ENCODE results near the gene MAGI3. TPM values are rescaled to one million over a fixed set of nuclear protein-coding genes. Genes with fewer than 3 reads are reported as not detected.
A peak's percentile ranks its signal among the peaks of the same experiment; 100 is the strongest.

MAGI3 gene
- 13.0 TPM for total RNA-seq

GRCh38 chr1:113389953-113390834, at the start of gene MAGI3:
TSS of gene MAGI3 (plus strand) at chr1:113390515. CDS start at chr1:113391034, 519 bp downstream.
- Histone ChIP-seq H3K36me3 (ENCODE audit: control insufficient read depth in 3 of 3, insufficient read depth in 3 of 3, low read length in 3 of 3) (no peaks in the 10 kb centered on the region), H3K27me3 (ENCODE audit: control insufficient read depth in 3 of 3, insufficient read depth in 3 of 3, low read length in 3 of 3) (no peaks in the 10 kb centered on the region), H3K27ac (ENCODE audit: low read depth, low read length) (peak within 1 kb of the TSS; percentile 73), H3K4me1 (ENCODE audit: control insufficient read depth in 3 of 3, insufficient read depth in 3 of 3, low read length in 3 of 3) (peaks cover 10 to 22% (median 21%) of the 10 kb centered on the region in 3 donors), H3K4me3 (ENCODE audit: low read length in 3 of 3) (peak within 1 kb of the TSS; percentile 83 to 90 (median 85)), H3K9ac (ENCODE audit: low read depth in 1 of 3, low read length in 3 of 3) (peak within 1 kb of the TSS; percentile 80 to 84 (median 81)), H3K9me3 (ENCODE audit: control insufficient read depth in 3 of 3, low read length in 3 of 3) (no peaks in the 10 kb centered on the region)

DNA sequence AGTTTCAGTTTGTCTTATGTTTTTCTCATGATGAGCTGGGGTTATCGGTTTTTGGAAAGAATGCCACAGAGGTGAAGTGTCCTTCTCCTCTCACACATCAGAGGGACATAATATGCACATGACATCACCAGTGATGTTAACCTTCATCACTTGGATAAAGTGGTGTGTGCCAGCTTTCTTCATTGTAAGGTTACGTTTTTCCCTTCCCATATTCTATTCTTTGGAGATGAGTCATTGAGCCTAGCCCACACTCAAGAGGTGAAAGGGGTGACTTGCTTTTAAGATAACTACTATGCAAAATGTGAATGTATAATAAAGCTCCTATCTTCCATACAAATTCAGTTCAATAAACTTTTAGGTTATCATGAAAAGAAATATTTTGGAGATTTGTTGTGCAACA, 36.7 kb upstream of the MAGI3 start:
- H3K36me3 ChIP-seq (ENCODE audit: control insufficient read depth in 3 of 3, insufficient read depth in 3 of 3, low read length in 3 of 3): no peaks in the 10 kb centered on the region
- H3K4me3 ChIP-seq (ENCODE audit: low read length in 3 of 3): no peak overlapping the region
- H3K9ac ChIP-seq (ENCODE audit: low read depth in 1 of 3, low read length in 3 of 3): no peak overlapping the region
- no peaks in the 10 kb centered on the region for H3K27me3 ChIP-seq (ENCODE audit: control insufficient read depth in 3 of 3, insufficient read depth in 3 of 3, low read length in 3 of 3)
- H3K4me1 ChIP-seq (ENCODE audit: control insufficient read depth in 3 of 3, insufficient read depth in 3 of 3, low read length in 3 of 3): no peaks in the 10 kb centered on the region
- H3K9me3 ChIP-seq (ENCODE audit: control insufficient read depth in 3 of 3, low read length in 3 of 3): no peaks in the 10 kb centered on the region
- H3K27ac ChIP-seq (ENCODE audit: low read depth, low read length): no peak overlapping the region

DNA sequence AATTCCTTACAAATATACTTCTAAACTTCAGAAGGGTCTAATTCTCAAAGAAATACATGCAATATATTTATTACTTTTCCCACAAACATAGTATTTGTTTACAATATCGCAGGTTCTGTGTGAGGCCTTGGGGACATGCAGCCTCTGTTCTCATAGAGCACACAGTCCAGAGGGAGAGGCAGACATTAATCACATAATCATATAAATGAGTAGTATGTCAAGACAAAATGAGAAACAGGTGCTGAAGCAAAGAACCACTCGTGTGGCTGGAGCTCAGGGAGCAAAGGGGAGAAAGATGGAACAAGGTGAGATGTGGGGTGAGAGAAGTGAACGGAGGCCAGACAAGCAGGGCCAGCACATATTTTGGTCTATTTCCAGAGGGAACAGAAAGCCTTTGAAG, 26.4 kb upstream of the MAGI3 start:
- Histone ChIP-seq H3K27ac (ENCODE audit: low read depth, low read length) (no peak overlapping the region), H3K36me3 (ENCODE audit: control insufficient read depth in 3 of 3, insufficient read depth in 3 of 3, low read length in 3 of 3) (no peaks in the 10 kb centered on the region), H3K4me3 (ENCODE audit: low read length in 3 of 3) (no peak overlapping the region), H3K9ac (ENCODE audit: low read depth in 1 of 3, low read length in 3 of 3) (no peak overlapping the region), H3K27me3 (ENCODE audit: control insufficient read depth in 3 of 3, insufficient read depth in 3 of 3, low read length in 3 of 3) (no peaks in the 10 kb centered on the region), H3K9me3 (ENCODE audit: control insufficient read depth in 3 of 3, low read length in 3 of 3) (no peaks in the 10 kb centered on the region), H3K4me1 (ENCODE audit: control insufficient read depth in 3 of 3, insufficient read depth in 3 of 3, low read length in 3 of 3) (no peaks in the 10 kb centered on the region)

GRCh38 chr1:113369040-113369439, 21.3 kb upstream of the MAGI3 start:
- no peak overlapping the region for H3K4me3 ChIP-seq (ENCODE audit: low read length in 3 of 3)
- H3K4me1 ChIP-seq (ENCODE audit: control insufficient read depth in 3 of 3, insufficient read depth in 3 of 3, low read length in 3 of 3): no peaks in the 10 kb centered on the region
- H3K27me3 ChIP-seq (ENCODE audit: control insufficient read depth in 3 of 3, insufficient read depth in 3 of 3, low read length in 3 of 3): no peaks in the 10 kb centered on the region
- no peaks in the 10 kb centered on the region for H3K36me3 ChIP-seq (ENCODE audit: control insufficient read depth in 3 of 3, insufficient read depth in 3 of 3, low read length in 3 of 3)
- H3K9me3 ChIP-seq (ENCODE audit: control insufficient read depth in 3 of 3, low read length in 3 of 3): no peaks in the 10 kb centered on the region
- H3K27ac ChIP-seq (ENCODE audit: low read depth, low read length): no peak overlapping the region
- no peak overlapping the region for H3K9ac ChIP-seq (ENCODE audit: low read depth in 1 of 3, low read length in 3 of 3)

GRCh38 chr1:113369699-113370098, 20.6 kb upstream of the MAGI3 start:
- Histone ChIP-seq H3K9ac (ENCODE audit: low read depth in 1 of 3, low read length in 3 of 3) (no peak overlapping the region), H3K27me3 (ENCODE audit: control insufficient read depth in 3 of 3, insufficient read depth in 3 of 3, low read length in 3 of 3) (no peaks in the 10 kb centered on the region), H3K4me1 (ENCODE audit: control insufficient read depth in 3 of 3, insufficient read depth in 3 of 3, low read length in 3 of 3) (no peaks in the 10 kb centered on the region), H3K9me3 (ENCODE audit: control insufficient read depth in 3 of 3, low read length in 3 of 3) (no peaks in the 10 kb centered on the region), H3K27ac (ENCODE audit: low read depth, low read length) (no peak overlapping the region), H3K4me3 (ENCODE audit: low read length in 3 of 3) (no peak overlapping the region), H3K36me3 (ENCODE audit: control insufficient read depth in 3 of 3, insufficient read depth in 3 of 3, low read length in 3 of 3) (no peaks in the 10 kb centered on the region)

DNA sequence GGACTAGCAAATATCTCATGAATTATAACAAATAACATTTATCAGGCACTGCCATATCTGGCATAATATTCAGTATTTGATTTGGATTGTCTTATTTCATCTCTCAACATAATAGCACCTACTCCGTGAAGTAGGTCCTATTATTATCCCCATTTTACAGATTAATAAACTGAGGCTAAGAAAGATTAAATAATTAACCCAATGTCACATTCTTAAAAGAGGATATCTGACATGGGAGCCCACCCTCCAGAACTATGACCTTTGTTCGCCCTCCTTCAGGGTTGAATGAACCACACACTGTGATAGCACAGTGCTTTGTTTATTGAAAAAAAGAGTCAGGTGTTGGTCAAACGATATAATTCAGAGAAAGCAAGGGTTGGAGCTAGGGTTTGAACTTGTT, 19.4 kb upstream of the MAGI3 start:
- Histone ChIP-seq H3K9me3 (ENCODE audit: control insufficient read depth in 3 of 3, low read length in 3 of 3) (no peaks in the 10 kb centered on the region), H3K27ac (ENCODE audit: low read depth, low read length) (no peak overlapping the region), H3K27me3 (ENCODE audit: control insufficient read depth in 3 of 3, insufficient read depth in 3 of 3, low read length in 3 of 3) (no peaks in the 10 kb centered on the region), H3K4me3 (ENCODE audit: low read length in 3 of 3) (no peak overlapping the region), H3K36me3 (ENCODE audit: control insufficient read depth in 3 of 3, insufficient read depth in 3 of 3, low read length in 3 of 3) (no peaks in the 10 kb centered on the region), H3K9ac (ENCODE audit: low read depth in 1 of 3, low read length in 3 of 3) (no peak overlapping the region), H3K4me1 (ENCODE audit: control insufficient read depth in 3 of 3, insufficient read depth in 3 of 3, low read length in 3 of 3) (no peaks in the 10 kb centered on the region)

GRCh38 chr1:113372546-113372945, 17.8 kb upstream of the MAGI3 start:
- Histone ChIP-seq H3K27ac (ENCODE audit: low read depth, low read length) (no peak overlapping the region), H3K9ac (ENCODE audit: low read depth in 1 of 3, low read length in 3 of 3) (no peak overlapping the region), H3K27me3 (ENCODE audit: control insufficient read depth in 3 of 3, insufficient read depth in 3 of 3, low read length in 3 of 3) (no peaks in the 10 kb centered on the region), H3K36me3 (ENCODE audit: control insufficient read depth in 3 of 3, insufficient read depth in 3 of 3, low read length in 3 of 3) (no peaks in the 10 kb centered on the region), H3K4me1 (ENCODE audit: control insufficient read depth in 3 of 3, insufficient read depth in 3 of 3, low read length in 3 of 3) (no peaks in the 10 kb centered on the region), H3K4me3 (ENCODE audit: low read length in 3 of 3) (no peak overlapping the region), H3K9me3 (ENCODE audit: control insufficient read depth in 3 of 3, low read length in 3 of 3) (no peaks in the 10 kb centered on the region)

DNA sequence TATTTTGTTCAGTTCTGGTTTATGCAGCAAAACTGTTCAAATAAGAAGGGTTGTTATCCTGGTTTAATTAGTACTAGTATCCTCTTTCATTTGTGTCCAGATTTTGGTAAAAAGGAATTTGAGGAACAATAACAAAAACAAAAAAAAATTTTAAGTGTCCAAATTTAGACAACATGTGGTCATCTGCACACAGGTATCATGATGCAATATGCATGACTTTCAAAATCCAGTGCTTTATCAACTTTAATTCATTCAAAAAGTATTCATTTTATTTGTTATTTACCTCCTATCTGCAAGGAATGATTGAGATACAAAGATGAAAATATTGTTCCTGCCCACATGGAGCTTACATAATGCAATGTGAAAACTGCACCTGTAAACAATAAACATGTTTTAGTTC, 16.7 kb upstream of the MAGI3 start:
- no peaks in the 10 kb centered on the region for H3K27me3 ChIP-seq (ENCODE audit: control insufficient read depth in 3 of 3, insufficient read depth in 3 of 3, low read length in 3 of 3)
- H3K9me3 ChIP-seq (ENCODE audit: control insufficient read depth in 3 of 3, low read length in 3 of 3): no peaks in the 10 kb centered on the region
- H3K9ac ChIP-seq (ENCODE audit: low read depth in 1 of 3, low read length in 3 of 3): no peak overlapping the region
- H3K4me1 ChIP-seq (ENCODE audit: control insufficient read depth in 3 of 3, insufficient read depth in 3 of 3, low read length in 3 of 3): no peaks in the 10 kb centered on the region
- H3K27ac ChIP-seq (ENCODE audit: low read depth, low read length): no peak overlapping the region
- H3K36me3 ChIP-seq (ENCODE audit: control insufficient read depth in 3 of 3, insufficient read depth in 3 of 3, low read length in 3 of 3): no peaks in the 10 kb centered on the region
- H3K4me3 ChIP-seq (ENCODE audit: low read length in 3 of 3): no peak overlapping the region

DNA sequence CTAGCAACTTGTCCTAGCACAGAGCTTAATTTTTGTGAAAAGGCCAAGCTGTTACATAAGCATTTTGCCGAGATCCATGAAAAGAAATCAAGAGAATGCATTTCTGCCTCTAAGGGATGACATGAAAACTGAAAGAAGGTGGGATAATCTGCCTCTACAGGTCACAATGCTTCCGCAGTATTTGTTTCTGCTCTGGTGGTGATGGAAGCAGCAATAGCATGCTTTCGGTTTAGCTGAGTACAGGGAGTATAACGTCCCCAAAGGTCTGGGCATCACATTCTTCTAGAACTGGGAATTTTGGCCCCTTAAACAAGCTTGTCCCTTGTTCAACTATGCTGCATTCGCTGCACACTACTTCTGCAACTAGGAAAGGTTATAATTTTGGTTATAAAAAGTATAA, 14.4 kb upstream of the MAGI3 start:
- Histone ChIP-seq H3K4me1 (ENCODE audit: control insufficient read depth in 3 of 3, insufficient read depth in 3 of 3, low read length in 3 of 3) (no peaks in the 10 kb centered on the region), H3K4me3 (ENCODE audit: low read length in 3 of 3) (peak overlapping the region; percentile 7 to 39 (median 19)), H3K27ac (ENCODE audit: low read depth, low read length) (no peak overlapping the region), H3K9ac (ENCODE audit: low read depth in 1 of 3, low read length in 3 of 3) (peak overlapping the region in 1 of 3 donors; percentile 1), H3K9me3 (ENCODE audit: control insufficient read depth in 3 of 3, low read length in 3 of 3) (no peaks in the 10 kb centered on the region), H3K36me3 (ENCODE audit: control insufficient read depth in 3 of 3, insufficient read depth in 3 of 3, low read length in 3 of 3) (no peaks in the 10 kb centered on the region), H3K27me3 (ENCODE audit: control insufficient read depth in 3 of 3, insufficient read depth in 3 of 3, low read length in 3 of 3) (no peaks in the 10 kb centered on the region)

GRCh38 chr1:113380075-113380474, 10.2 kb upstream of the MAGI3 start:
- Histone ChIP-seq H3K27ac (ENCODE audit: low read depth, low read length) (no peak overlapping the region), H3K4me1 (ENCODE audit: control insufficient read depth in 3 of 3, insufficient read depth in 3 of 3, low read length in 3 of 3) (no peaks in the 10 kb centered on the region), H3K9me3 (ENCODE audit: control insufficient read depth in 3 of 3, low read length in 3 of 3) (no peaks in the 10 kb centered on the region), H3K4me3 (ENCODE audit: low read length in 3 of 3) (no peak overlapping the region), H3K36me3 (ENCODE audit: control insufficient read depth in 3 of 3, insufficient read depth in 3 of 3, low read length in 3 of 3) (no peaks in the 10 kb centered on the region), H3K27me3 (ENCODE audit: control insufficient read depth in 3 of 3, insufficient read depth in 3 of 3, low read length in 3 of 3) (no peaks in the 10 kb centered on the region), H3K9ac (ENCODE audit: low read depth in 1 of 3, low read length in 3 of 3) (no peak overlapping the region)
